ENCODE data around the gene ERVK3-1.
"Not testable (repeated sequence)": the region's sequence is repeated elsewhere in the genome, so short reads cannot be mapped to it uniquely, and the experiment has no call there.

The ERVK3-1 gene

DNA sequence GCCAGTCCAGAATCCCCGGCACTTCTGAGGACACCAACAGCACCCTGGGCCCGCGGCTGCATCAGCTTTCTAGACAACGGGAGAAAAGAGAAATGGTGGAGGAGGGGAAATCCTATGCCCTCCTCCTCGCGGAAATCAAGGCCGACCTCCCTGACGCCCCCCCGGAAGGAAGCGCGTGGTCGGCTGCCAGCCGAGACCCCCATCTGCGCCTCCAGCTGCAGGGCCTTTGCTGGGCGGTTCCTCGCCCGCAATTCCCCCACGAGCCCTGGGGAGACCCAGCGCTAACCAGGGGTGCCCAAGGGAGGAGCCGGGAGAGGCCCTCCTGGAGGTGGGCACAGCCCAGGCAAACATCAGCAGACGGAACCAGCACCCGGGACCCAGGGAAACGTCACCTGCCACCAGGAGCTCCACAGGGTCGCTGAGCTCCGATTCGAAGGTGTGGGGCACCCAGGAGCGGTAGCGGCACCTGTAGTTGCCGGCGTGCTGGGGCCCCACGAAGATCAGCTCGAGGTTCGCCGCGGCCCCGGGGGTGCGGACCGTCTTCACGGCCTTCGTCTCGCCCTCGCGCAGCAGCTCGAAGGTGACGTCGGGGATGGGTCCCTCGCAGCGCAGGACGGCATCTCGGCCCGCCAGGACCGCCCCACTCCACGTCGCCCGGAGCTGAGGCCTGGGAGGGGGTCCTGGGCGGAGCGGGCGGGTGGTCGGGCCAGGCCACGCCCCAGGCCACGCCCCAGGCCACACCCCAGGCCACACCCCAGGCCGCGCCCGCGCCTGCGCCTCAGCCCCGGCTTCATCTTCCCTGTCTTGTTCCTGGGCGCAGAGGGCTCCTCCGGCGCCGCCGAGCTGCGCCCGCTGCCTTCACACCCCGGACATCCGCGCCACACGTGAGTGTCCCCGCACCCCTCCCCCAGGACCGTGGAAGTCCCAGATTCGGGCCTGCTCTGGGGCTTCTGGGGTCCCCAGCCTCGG is 42.1 kb downstream of the ERVK3-1 start:
- peak; percentile 76 to 81 for DNase-seq

DNA sequence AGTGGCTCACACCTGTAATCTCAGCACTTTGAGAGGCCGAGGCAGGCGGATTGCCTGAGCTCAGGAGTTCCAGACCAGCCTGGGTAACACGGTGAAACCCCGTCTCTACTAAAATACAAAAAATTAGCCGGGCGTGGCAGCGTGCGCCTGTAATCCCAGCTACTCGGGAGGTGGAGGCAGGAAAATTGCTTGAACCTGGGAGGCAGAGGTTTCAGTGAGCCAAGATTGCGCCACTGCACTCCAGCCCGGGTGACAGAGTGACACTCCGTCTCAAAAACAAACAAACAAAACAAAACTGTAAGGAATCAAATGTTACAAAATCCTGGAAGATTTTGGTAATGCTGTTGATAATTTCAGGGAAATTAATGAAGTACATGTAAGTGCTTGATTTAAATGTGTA is 42.9 kb downstream of the ERVK3-1 start:
- DNase-seq: not testable (repeated sequence)

DNA sequence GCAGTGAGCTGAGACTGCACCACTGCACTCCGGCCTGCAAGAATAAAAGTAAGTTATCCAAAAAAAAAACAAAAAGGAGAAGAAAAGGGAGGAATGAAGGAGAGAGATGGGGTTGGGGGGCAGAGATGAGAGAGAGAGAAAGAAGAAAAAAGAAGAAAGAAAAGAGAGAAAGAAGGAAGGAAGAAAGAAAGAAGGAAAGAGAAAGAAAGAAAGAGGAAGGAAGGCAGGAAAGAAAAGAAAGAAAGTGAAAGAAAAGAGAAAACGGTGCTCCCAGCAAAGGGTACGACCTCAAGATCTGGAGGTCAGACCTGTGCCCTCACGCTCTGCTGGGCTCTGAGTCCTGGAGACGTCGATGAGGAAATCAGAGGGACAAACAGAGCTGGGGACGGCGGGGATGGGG is 44.4 kb downstream of the ERVK3-1 start:
- DNase-seq: no peak

GRCh38 chr19:58350001-58350861 is 45.1 kb downstream of the ERVK3-1 start:
- DNase-seq: no peak

DNA sequence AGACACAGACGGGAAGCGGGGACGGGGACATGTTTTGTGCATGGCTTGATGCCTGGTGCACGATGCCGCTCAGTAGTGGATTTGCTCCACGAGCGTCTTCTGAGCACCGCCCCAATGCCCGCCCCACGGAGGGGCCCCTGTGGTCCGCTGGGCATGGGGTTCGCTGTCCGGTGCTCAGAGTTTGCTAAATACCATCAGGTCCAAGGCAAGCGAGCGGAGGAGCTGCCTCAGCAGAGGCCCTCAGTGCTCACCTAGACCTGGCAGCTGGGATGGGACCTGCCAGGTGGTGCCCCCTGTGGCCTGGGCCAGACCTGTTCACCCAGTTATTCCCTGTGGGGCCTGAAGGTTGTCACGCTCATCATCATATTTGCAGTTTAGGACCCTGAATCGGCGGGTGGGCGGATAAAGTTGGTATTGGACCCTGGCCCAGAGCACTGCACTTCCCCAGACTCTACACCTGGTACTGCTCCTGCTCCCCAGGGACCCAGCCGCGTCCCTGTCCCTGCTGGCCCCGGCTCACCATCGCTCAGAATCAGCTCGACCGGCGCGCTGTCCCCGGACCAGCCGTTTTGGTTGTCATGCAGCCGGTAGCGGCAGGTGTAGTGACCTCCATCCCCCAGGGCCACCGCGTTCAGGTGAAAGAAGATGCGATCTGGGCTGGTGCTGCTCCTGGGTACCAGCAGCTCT is 45.8 kb downstream of the ERVK3-1 start:
- no peak for DNase-seq

DNA sequence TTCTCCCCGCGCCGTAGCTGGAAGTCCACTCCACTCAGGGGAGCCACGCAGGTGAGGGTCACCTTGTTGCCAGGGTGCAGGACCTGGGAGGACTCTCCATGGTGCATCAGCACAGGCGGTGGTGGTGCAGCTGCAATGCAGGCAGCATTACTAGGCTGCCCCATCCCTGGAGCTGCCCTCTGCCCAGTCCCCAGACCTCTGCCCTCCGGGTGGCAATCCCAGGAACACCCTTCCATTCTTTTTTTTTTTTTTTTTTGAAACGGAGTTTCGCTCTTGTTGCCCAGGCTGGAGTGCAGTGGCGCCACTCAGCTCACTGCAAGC is 46.3 kb downstream of the ERVK3-1 start:
- no peak for DNase-seq

DNA sequence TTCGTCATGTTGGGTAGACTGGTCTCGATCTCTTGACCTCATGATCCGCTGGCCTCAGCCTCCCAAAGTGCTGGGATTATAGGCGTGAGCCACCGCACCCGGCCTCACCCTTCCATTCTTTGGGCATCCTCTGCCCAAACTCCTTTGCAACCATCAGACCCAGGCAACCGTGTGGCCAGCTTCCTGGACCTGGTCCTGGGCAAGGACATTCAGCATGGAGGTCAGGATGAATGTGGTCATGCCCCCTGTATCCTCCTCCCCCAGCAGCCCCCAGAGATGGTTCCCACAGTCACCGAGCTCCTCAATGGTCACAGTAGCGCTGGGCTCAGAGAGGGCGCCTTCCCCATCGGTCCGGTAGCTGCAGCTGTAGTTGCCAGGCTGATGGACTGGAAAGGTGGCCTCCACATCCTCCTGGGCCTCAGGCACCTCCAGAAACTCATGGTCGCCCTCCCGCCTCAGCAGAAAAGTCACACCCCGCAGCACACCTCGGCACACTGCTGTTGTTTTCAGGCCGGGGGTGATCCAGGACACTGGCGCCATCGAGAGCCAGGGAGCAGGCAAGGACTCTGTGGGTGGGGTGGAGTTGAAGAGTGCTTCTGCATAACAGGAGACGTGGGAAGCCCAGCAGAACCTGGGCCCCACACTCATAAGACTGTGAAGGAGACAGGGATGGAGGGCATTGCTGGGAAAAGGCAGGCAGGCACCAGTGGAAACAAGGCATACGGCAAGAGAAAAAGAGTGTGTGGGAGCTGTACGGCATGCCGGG is 47.0 kb downstream of the ERVK3-1 start:
- DNase-seq: no peak

DNA sequence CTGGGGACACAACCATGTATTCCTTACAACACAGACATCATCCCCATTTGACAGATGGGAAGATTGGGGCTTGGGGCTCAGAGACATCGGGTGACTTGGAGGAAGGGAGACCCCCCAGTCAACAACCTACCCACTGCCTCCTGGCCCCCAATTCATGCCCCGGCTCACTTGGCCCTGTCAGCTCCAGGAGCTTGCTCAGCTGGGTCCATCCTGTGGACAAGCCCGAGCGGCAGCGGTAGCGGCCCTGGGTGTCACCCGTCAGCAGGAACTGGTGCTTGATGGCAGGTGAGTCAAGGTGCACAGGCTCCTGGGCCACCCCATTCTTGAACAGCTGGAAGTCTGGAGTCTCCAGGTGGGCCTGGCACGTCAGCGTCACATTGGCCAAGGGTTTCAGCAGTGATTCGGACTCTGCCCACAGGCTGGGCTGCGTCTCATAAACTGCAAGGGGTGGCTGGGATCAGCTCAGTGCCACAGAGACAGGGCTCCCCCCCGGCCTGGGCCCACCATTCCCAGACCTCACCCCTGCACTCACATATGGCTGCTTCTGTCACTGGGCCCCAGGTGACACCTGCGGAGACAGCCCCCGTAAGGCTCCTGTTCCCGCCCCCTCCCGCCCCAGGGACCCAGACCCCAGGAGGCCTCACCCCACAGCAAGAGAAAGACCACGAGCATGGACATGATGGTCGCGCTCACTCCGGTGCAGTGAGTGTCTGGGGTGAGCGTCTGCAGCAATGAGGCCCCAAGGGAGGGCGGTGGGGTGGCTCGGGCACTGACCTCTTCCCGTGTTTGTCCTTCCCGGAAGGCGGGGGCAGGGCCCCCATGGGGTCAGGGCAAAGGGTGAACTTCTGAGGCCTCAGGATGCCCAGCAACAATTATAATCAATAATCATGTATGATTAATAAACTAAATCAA is 47.8 kb downstream of the ERVK3-1 start, which contains the start of gene A1BG:
A1BG (minus strand) TSS at position 733 of the 912 bp plus-strand sequence; CDS start at position 678, 55 bp downstream.
- DNase-seq: no peak

DNA sequence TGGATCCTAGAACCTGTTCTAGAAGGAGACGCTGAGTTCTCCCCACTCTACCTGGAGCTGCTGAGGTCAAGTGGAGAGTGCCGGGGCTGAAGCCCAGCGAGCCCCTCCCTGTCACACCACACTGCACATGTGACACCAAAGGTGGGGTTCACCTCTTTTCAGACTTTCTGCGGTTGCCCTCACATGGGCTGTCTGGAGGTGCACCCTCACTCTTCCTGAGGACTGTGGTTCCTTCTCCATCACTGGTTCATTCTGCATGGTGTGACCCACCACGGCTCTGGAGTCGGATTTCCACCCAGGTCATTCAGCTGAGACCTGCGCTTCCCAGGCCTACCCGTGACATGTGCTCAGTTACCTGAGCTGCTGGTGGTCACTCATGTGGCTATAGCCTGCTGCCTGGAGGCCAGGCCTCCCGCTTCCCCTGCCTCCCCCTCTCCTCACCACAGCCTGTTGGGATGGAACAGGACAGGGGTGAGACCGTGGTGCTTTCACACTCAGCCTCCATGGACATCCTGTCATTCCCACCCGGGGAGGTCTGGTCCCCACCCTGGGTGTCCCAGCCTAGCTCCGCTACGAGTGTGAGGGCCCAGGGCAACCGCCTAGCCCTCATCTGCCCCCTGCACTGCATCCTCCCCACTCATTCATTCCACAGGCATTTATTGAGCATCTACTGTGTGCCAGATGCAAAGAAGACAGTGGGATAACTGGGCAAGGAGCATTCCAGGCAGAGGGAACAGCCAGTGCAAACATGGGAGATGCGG is 48.7 kb downstream of the ERVK3-1 start:
- DNase-seq: no peak

DNA sequence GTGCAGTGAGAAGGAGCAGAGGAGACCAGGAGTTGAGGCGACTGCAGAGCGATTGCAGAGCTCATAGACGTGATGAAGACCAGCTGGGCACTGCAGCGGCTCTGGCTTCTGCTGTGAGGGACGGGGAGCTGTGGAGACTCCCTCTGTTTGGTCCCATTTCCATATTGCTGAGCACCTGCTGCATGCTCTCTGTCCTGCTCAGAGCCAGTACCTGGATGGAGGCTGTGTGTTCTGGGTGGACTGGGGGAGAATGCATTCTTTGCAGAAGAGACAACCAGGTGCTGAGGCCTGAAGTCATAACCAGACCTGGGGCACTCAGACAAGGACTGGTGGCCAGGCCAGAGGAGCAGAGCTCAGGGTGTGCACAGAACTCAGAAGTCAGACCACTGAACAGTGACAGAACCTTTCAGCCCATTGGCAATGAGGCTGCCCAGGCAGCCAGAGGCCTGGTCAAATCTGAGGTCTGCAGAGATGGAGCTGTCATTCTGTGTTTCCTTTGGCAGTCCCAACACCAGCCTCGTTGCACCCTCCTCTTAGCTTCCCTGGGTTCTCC is 49.4 kb downstream of the ERVK3-1 start:
- no peak for DNase-seq

DNA sequence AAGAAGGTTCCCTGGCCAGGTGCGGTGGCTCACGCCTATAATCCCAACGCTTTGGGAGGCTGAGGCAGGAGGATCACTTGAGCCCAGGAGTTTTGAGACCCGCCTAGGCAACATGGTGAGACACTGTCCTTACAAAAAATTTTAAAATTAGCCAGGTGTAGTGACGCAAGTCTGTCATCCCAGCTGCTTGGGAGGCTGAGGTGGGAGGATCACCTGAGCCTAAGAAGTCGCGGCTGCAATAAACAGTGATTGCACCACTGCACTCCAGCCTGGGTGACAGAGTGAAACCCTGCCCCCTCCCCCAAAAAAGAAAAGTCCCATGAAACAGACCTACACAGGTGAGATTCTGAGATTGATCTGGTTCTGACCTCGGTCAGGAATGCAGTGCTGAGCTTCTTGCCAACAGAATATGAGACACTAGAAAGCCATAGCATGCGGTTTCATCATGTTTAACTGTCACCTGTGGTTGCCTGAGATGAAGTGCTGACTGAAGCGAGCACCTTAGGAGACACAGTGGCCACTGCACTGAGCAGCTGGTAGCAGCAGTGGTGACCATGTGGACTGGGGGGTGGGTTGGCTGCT is 50.1 kb downstream of the ERVK3-1 start:
- DNase-seq: no peak

DNA sequence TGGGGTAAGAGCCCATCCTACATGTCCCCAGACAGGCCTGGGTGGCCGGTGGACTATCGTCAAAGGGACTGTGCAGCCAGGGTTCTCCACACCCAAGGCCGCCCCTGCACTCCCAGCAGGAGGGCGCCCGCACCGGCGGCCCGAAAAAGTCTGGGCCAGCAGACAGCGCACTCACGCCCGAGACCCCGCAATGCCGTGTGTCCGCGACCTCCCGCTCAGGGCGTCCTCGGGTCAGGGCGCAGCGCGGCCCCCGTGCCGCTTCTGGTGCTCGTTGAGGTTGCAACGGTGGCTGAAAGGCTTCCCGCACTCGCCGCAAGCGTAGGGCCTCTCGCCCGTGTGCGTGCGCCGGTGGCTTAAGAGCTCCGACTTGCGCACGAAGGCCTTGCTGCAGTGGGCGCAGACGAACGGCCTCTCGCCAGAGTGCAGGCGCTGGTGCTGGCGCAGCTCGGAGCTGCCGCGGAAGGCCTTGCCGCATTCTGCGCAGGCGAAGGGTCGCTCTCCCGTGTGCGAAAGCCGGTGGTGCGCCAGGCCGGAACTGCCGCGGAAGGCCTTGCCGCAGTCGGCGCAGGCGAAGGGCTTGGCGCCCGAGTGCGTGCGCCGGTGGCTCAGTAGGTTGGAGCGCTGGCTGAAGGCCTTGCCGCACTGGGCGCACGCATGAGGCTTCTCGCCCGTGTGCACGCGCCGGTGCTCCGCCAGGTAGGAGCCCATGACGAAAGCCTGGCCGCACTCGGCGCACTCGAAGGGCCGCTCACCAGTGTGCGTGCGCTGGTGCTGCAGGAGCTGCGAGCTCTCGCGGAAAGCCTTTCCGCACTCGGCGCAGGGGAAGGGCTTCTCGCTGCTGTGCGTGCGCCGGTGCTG is 51.0 kb downstream of the ERVK3-1 start:
- no peak for DNase-seq

DNA sequence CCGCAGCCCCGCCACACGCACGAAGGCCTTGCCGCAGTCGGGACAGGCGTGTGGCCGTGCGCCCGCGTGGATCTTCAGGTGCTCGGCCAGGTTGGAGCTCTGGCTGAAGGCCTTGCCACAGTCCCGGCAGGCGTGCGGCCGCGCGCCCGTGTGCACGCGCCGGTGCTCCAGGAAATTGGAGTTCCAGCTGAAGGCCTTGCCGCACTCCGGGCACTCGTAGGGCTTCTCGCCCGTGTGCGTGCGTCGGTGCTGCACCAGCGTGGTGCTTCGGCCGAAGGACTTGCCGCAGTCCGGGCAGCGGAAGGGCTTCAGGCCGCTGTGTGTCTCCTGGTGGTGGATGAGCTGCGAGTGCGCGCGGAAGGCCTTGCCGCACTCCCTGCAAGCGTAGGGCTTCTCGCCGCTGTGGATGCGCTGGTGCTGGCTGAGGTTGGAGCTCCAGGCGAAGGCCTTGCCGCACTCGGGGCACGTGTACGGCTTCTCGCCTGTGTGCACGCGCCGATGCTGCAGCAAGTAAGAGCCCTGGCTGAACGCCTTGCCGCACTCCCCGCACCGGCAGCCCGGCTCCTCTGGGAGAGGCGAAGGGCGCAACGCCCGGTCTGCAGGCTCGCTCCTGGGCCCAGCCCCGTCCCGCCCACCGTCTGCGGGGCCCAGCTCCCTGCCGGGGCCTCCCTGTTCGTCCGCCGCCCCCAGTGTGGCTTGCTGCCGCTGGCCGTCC is 51.7 kb downstream of the ERVK3-1 start:
- no peak for DNase-seq

- DNase-seq: no peak
Measured at GRCh38 chr19:58357481-58358145, 52.4 kb downstream of the ERVK3-1 start.

GRCh38 chr19:58361900-58362271 is 56.7 kb downstream of the ERVK3-1 start:
- DNase-seq: peak; percentile 59 to 64

- DNase-seq: peak; percentile 96 to 99
Measured at GRCh38 chr19:58362272-58362994, 57.3 kb downstream of the ERVK3-1 start, which contains the start of gene ZNF497. Gene ZNF497, minus strand, starts transcription at chr19:58362751. Its CDS starts 5,116 bp downstream, at chr19:58357635.

GRCh38 chr19:58364146-58364545 is 59.0 kb downstream of the ERVK3-1 start:
- DNase-seq: no peak
